GM12874 (cell line): ENCODE results near the gene CDR2.

Source experiments
- TF ChIP-seq, protein P1 (sequence below): IDR thresholded peaks from 2 replicates; pipeline ENCODE4 v1.5.1; 2011; ENCODE audit warnings: low read depth, mild to moderate bottlenecking, control low read depth, low read length, moderate library complexity; ENCODE audit not compliant: insufficient read depth

CDR2 gene

DNA sequence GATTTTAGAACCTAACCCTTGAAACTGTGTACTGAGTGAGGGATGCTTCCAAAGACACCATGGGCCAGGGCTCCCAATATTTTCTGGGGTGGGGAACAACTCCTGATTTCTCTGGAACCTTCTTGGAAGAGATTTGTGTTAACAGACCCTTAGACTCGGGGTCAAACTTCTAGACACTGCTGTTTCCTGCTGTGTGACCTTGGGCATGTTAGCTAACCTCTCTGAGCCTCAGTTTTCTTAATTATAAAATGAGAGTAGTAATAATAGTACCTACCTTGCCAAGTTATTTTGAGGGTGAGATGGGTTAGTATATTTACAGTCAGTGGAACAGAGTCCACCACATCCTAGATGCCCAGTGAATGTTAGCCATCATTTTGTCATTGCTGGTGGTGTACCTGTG lies 58.4 kb downstream of the CDR2 start:
- TF ChIP-seq, protein P1, sequence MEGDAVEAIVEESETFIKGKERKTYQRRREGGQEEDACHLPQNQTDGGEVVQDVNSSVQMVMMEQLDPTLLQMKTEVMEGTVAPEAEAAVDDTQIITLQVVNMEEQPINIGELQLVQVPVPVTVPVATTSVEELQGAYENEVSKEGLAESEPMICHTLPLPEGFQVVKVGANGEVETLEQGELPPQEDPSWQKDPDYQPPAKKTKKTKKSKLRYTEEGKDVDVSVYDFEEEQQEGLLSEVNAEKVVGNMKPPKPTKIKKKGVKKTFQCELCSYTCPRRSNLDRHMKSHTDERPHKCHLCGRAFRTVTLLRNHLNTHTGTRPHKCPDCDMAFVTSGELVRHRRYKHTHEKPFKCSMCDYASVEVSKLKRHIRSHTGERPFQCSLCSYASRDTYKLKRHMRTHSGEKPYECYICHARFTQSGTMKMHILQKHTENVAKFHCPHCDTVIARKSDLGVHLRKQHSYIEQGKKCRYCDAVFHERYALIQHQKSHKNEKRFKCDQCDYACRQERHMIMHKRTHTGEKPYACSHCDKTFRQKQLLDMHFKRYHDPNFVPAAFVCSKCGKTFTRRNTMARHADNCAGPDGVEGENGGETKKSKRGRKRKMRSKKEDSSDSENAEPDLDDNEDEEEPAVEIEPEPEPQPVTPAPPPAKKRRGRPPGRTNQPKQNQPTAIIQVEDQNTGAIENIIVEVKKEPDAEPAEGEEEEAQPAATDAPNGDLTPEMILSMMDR, result no peak

DNA sequence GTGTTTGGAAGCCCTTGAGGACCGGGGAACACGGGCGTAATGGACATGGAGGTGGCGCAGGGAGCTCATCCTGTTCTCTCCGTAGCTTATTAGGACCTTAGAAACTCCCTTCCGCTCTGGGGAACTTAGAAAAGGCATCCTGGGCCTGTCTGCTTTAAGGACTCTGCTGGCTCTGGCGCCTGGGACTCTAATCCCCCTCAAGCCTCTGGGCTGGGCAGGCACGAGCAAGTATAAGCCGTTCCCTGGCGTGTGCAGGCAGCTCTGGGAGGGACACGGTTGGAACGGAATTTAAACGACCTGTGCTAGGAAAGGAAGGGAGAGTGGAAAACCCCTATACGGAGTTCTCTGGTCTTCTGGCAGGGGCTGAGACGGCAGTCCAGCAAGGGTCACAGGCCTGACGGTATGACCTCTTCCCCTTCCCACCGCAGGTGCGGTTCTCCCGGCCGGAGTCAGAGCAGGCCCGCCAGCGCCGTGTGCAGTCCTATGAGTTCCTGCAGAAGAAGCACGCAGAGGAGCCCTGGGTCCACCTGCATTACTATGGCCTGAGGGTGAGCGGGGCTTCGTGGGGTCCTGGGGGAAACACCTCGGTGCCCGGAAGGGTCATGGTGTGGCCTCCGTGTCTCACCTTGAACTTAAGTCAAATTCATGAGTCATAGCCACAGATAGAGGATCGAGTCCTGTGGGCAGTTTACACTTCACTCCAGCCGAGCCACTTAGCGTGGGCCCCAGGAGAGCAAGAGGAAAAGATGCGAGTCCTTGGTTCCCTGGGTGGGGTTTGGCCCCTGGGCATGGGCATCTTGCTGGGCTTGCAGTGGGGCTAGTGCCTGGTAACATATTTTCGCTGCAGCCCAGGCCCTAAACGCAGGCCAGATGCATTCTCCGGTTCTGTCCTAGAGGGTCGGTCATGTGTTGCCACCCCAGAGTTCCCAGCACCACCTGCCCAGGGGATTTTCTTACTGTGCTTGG lies 59.5 kb downstream of the CDR2 start:
- TF ChIP-seq, protein P1, result no peak

DNA sequence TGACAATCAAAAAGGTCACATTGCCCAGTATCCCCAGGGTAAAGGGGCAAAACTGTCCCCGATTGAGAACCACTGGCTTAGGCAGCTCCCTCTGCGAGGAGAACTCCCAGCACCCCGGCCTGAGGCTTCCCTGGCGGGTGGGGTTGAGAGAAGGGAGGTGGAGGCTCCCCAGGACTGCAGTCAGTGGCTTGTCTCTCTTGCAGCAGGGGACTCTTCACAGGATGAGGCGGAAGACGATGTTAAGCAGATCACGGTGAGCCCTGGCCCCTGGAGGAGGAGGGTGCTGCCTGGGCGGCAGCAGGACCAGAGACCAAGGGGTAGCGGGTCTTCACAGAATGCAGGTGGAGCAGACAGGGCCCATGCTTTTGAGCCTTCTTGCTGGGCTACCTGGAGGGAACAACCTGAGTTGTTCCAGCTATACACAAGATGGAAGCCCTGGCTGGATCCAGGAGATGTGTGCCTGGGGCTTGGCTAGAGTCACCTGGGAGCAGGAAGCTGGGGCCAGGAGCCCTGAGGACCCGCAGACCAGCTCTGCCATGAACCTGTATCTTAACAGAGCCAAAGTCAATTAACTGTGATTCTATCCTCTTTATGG lies 60.4 kb downstream of the CDR2 start:
- TF ChIP-seq, protein P1, result no peak

DNA sequence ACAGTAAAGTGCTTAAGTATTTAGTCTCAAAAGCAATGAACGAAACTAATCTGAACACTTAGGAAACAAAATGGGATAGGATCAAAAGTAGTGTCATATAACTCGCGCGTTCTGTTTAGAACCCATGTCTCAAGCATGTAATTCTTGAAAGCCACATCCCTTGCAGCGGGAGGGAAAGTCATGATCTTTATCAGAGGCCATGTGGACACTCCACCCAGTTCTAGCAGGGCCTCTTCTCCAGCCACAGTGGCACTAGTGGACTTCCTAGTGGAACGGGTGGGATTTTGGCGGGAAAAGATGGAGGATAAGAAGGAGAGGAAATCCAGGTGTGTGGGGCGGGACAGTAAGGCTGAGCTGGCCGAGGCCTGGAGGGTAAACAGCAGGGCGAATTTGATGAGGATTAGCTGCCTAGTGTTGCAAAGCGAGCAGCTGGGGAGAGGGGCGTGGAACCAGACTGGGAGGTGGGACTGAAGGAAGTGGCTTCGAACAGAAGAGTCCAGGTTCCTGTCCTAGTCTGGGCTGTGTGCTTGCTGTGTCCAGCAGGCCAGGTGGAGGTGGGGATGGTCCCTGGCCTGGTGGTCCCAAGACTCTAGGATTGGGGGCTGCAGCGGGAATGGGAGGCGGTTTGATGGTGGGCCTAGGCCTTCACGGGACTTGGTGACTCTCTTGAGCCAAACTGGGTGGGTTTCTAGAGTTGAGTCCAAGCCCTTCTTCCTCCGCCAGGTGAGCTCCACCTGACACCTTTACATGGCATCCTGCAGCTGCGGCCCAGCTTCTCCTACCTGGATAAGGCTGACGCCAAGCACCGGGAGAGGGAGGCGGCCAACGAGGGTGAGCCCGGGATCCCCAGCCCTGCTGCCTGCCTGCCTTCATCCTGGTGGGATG lies 61.3 kb downstream of the CDR2 start:
- TF ChIP-seq, protein P1, result no peak

DNA sequence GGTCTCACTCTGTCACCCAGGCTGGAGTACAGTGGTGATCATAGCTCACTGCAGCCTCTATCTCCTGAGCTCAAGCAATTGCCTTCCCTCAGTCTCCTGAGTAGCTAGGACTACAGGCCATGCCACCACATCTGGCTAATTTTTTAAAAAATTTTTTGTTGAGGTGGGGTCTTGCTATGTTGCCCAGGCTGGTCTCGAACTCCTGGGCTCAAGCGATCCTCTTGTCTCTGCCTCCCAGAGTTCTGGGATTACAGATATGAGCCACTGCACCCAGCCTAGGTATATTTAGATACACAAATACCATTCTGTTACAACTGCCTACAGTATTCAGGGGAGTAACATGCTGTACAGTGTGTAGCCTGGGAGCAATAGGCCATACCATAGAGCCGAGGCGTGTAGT lies 62.9 kb downstream of the CDR2 start:
- TF ChIP-seq, protein P1, result no peak

DNA sequence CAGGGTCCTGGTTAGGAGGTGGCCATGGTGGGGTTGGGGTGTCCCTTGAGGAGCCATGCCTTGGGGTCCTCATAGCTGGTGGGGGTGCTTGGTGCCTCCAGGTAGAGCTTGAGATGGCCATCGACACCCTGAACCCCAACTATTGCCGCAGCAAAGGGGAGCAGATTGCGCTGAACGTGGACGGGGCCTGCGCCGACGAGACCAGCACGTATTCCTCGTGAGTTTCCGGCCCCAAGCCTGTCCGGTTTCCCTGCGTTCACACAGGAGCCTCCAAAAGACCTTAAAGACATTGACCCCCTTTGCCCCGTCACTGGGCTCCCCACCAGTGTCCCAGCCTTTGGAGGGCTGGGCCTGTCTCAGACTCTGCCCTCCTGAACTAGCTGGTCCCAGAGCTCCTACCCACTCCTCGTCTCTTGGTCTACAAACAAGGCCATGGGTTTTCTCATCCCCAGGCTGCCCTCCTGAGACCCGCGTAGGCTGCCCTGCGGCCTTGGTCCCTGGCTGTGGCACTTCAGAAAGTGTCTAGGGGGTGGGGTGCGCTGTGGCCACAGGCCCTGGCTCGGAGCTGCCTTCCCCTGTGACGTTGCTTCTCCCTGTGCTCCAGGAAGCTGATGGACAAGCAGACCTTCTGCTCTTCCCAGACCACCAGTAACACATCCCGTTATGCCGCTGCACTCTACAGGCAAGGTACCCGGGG lies 65.4 kb downstream of the CDR2 start:
- TF ChIP-seq, protein P1, result no peak

DNA sequence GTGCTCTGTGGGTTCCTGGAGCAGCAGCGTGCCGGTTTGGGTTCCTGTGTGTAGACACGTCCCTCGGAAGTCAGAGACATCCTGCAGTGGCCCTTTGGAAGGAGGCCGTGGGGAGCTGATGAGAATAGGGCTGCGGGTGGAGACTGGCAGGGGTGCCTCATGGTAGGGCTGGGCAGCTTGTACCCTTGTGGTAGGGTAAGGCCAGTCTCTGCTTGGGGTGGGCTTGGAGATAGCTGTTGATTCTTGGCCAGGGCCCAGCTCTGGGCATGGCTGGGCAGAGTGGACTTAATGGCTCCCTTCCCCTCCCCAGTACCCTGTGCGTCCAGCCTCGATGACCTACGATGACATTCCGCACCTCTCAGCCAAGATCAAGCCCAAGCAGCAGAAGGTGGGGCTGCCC lies 66.6 kb downstream of the CDR2 start:
- TF ChIP-seq, protein P1, result no peak
